ENCODE results near the gene SPAST.
"Not testable (repeated sequence)": the region's sequence is repeated elsewhere in the genome, so short reads cannot be mapped to it uniquely, and the experiment has no call there.

SPAST gene

GRCh38 chr2:32067549-32067948, 4.2 kb downstream of the SPAST start:
- H3K4me3 Mint-ChIP-seq = no peak overlapping the region
- H3K27ac Mint-ChIP-seq = no peak overlapping the region
- no peaks in the 10 kb centered on the region for H3K27me3 Mint-ChIP-seq
- H3K9me3 Mint-ChIP-seq = no peaks in the 10 kb centered on the region
- H3K4me1 Mint-ChIP-seq = peaks cover 38% of the 10 kb centered on the region
- no peak for ATAC-seq
- no peak for DNase-seq

- Mint-ChIP-seq H3K4me1 (peaks cover 19% of the 10 kb centered on the region), H3K4me3 (no peak overlapping the region), H3K9me3 (no peaks in the 10 kb centered on the region), H3K27me3 (no peaks in the 10 kb centered on the region), H3K27ac (no peak overlapping the region)
- ATAC-seq (no peak), DNase-seq (no peak)
Observed at GRCh38 chr2:32074134-32074506, 10.8 kb downstream of the SPAST start.

DNA sequence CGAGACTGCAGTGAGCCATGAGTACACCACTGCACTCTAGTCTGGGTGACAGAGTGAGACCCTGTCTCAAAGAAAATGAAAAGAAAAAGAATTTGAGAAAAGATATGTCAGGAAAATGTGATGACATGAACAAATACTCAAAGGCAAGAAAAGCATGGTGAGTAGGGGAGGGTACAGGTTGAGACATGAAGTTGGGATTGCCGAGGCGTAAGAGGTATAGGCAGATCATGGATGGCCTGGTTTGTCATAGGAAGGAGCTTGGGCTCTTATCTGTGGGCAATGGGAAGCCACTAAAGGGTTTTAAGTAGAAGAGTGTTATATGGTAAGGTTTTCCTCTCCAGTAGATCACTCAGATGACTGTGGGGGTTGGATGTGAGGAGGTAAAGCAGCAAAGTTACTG, 32.3 kb downstream of the SPAST start:
- no peak for ATAC-seq
- no peaks in the 10 kb centered on the region for H3K4me1 Mint-ChIP-seq
- H3K27ac Mint-ChIP-seq = no peak overlapping the region
- no peaks in the 10 kb centered on the region for H3K9me3 Mint-ChIP-seq
- H3K4me3 Mint-ChIP-seq = no peak overlapping the region
- H3K27me3 Mint-ChIP-seq = no peaks in the 10 kb centered on the region
- no peak for DNase-seq

DNA sequence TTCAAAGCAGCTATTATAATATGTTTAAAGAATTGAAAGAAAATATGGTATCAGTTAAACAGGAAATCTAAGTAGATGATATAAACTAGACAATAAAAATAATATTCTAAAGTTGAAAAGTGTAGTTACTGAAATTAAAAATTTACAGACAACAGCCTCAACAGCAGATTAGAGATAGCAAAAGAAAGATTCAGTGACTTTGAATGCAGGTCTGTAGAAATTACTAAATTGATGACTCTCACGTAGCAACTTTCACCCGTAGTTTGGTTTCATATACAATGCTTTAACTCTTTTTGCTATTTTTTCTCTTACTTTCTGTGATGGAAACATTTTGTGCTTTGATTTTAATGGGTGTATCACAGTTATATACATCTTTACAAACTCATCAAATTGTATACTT, 44.8 kb downstream of the SPAST start:
- no peak for DNase-seq
- Mint-ChIP-seq H3K27ac (no peak overlapping the region), H3K9me3 (peaks cover 0 to 19% of the 10 kb centered on the region in 2 donors), H3K4me3 (no peak overlapping the region), H3K4me1 (no peaks in the 10 kb centered on the region), H3K27me3 (no peaks in the 10 kb centered on the region)
- no peak for ATAC-seq

DNA sequence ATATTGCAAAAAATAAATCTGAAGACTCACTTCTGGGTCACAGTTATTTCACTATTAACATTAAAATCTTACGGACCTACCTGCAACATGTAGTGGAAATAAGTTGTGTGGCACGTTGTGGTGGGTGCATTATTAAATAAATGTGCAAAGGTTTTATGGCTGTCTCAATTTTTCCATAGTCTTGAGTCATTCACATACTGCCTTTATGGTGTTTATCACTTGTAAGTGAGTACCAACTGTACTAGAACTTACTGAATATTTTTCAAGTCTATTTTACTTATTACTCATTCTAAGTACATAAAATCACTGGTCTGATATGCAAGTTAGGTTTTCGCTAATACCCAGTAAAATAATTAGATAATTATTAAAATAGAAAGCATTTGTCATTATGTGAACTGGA, 54.7 kb downstream of the SPAST start:
- no peak for DNase-seq
- ATAC-seq = no peak
- H3K4me1 Mint-ChIP-seq = peaks cover 26% of the 10 kb centered on the region
- no peaks in the 10 kb centered on the region for H3K9me3 Mint-ChIP-seq
- H3K4me3 Mint-ChIP-seq = no peak overlapping the region
- no peaks in the 10 kb centered on the region for H3K27me3 Mint-ChIP-seq
- no peak overlapping the region for H3K27ac Mint-ChIP-seq

DNA sequence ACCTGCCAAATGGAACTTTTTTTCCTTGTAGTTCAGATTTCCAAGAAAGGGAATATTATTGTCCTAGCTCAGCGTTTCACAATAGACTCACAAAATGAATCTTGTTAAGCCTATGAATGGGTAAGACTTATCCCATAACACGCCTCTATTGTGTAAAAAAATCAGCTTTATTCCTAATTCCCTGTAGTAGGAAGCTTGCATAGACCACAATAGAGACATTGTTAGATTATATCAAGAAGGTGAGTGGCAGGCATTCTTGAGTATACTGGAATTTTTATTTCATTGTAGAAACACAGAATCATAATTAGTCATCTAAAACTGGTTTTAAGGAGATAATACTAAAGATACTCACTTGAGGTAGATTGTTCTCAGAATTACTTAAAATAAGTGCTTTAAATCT, 55.8 kb downstream of the SPAST start:
- no peak overlapping the region for H3K27ac Mint-ChIP-seq
- no peaks in the 10 kb centered on the region for H3K9me3 Mint-ChIP-seq
- H3K4me3 Mint-ChIP-seq = no peak overlapping the region
- no peak for ATAC-seq
- no peak for DNase-seq
- H3K4me1 Mint-ChIP-seq = peaks cover 26% of the 10 kb centered on the region
- no peaks in the 10 kb centered on the region for H3K27me3 Mint-ChIP-seq

DNA sequence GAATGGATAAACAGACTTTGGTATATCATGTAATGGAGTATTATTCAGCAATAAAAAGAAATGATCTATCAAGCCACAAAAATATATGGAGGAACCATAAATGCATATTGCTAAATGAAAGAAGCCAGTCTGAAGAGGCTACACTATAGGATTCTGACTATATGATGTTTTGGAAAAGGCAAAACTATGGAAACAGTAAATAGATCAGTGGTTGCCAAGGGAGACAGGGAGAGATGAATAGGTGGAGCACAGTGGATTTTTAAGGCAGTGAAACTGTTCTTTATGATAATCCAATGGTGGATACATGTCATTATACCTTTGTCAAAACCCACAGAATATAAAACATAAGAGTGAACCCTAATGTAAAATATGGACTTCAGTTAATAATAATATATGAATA, 61.3 kb downstream of the SPAST start:
- no peak for ATAC-seq
- Mint-ChIP-seq H3K4me1 (peaks cover 21% of the 10 kb centered on the region), H3K27ac (no peak overlapping the region), H3K9me3 (no peaks in the 10 kb centered on the region), H3K27me3 (no peaks in the 10 kb centered on the region), H3K4me3 (no peak overlapping the region)
- DNase-seq = no peak

DNA sequence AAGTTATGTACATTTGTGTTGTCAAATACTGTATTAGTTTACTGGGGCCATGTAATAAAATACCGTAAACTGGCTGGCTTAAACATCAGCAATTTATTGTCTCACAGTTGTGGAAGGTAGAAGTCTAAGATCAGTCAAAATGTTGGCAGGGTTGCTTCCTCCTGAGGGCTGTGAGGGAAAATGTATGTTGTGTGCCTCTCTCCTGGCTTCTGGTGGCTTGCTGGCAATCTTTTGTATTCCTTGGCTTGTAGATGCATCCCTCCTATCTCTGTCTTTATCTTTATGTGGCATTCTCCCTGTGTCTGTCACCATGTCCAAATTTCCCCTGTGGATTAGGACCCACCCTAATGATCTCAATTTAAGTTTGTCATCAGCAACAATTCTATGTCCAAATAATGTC, 65.3 kb downstream of the SPAST start:
- no peak overlapping the region for H3K4me3 Mint-ChIP-seq
- no peaks in the 10 kb centered on the region for H3K27me3 Mint-ChIP-seq
- H3K4me1 Mint-ChIP-seq = no peaks in the 10 kb centered on the region
- no peak for ATAC-seq
- no peaks in the 10 kb centered on the region for H3K9me3 Mint-ChIP-seq
- no peak for DNase-seq
- peak overlapping the region in 1 of 2 donors; percentile 63 for H3K27ac Mint-ChIP-seq

- Mint-ChIP-seq H3K4me1 (no peaks in the 10 kb centered on the region), H3K4me3 (no peak overlapping the region), H3K27ac (no peak overlapping the region), H3K9me3 (no peaks in the 10 kb centered on the region), H3K27me3 (no peaks in the 10 kb centered on the region)
- DNase-seq (no peak), ATAC-seq (no peak)
Observed at GRCh38 chr2:32129086-32129485, 65.7 kb downstream of the SPAST start.

- Mint-ChIP-seq H3K4me1 (no peaks in the 10 kb centered on the region), H3K27ac (no peak overlapping the region), H3K9me3 (no peaks in the 10 kb centered on the region), H3K27me3 (no peaks in the 10 kb centered on the region), H3K4me3 (no peak overlapping the region)
- DNase-seq (no peak), ATAC-seq (no peak)
Observed at GRCh38 chr2:32135409-32135808, 72.1 kb downstream of the SPAST start.

DNA sequence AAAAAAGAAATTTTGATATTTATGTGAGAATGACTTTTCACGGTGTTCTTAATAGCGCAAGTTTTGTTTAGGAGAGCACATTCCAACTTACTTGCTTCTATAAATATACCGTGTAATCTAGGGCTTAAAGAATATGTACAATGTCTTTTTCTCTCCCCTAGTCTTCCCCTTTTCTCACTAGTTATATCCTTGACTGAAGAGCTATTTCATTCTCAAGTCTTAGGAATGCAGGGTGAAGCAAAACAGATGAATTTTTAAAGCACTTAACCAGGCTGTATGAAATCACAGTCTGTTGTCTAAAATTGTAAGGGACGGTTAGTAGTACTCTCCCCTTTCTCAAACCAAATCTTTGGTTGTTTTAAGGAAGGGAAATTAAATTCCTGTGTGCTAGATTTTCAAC, 72.7 kb downstream of the SPAST start:
- Mint-ChIP-seq H3K9me3 (no peaks in the 10 kb centered on the region), H3K4me1 (no peaks in the 10 kb centered on the region), H3K27ac (no peak overlapping the region), H3K4me3 (no peak overlapping the region), H3K27me3 (no peaks in the 10 kb centered on the region)
- DNase-seq = no peak
- ATAC-seq = no peak

DNA sequence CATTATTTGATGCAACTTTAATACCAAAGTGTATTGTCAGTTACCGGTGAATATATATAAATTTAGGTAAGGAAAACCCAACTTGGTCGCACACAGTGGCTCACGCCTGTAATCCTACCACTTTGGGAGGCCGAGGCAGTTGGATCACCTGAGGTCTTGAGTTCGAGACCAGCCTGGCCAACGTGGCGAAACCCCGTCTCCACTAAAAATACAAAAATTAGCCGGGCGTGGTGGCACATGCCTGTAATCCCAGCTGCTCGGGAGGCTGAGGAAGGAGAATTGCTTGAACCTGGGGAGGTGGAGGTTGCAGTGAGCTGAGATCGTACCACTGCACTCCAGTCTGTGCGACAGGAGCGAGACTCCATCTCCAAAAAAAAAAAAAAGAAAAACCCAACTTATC, 88.2 kb downstream of the SPAST start:
- not testable (repeated sequence) for H3K27me3 Mint-ChIP-seq, ATAC-seq, H3K9me3 Mint-ChIP-seq, H3K4me1 Mint-ChIP-seq, H3K27ac Mint-ChIP-seq, DNase-seq, H3K4me3 Mint-ChIP-seq

DNA sequence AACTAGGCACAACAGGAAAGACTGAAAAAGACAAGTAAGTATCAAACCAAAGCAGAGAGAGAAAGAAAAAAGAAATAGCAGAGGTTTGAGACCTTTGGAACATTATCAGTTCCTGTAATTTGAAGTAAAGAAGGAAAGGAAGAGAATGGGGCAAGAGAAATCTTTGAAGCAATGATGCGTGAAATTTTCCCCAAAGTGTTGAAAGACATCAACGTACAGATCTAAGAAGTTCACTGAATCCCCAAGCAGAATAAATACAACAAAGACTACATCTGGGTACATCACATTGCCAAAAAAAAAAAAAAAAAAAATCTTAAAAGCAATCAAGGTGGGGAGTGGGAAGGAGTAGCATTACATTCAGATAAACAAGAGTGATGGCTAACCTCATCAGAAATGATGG, 96.3 kb downstream of the SPAST start:
- DNase-seq = no peak
- Mint-ChIP-seq H3K9me3 (no peaks in the 10 kb centered on the region), H3K27me3 (no peaks in the 10 kb centered on the region), H3K4me1 (peaks cover 16% of the 10 kb centered on the region), H3K27ac (no peak overlapping the region), H3K4me3 (no peak overlapping the region)
- ATAC-seq = no peak

DNA sequence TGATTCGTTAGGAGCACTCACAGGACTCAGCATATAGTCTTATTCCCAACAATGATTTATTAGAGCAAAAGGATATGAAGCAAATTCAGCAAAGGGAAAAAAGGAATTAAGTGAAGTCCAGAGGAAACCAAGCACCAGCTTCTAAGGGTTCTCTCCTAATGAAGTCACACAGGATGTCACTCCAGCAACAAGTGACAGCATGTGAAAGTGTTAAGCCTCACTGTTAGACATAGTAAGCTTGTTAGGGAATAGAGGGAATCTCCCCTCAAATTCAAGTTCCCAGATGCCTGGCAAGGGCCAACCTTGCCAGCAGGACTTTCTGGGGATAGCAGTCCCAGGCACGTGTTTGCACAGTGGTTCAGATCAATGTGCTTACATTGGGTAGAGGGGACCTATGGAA, 97.9 kb downstream of the SPAST start:
- H3K9me3 Mint-ChIP-seq = no peaks in the 10 kb centered on the region
- H3K27ac Mint-ChIP-seq = no peak overlapping the region
- no peaks in the 10 kb centered on the region for H3K27me3 Mint-ChIP-seq
- H3K4me3 Mint-ChIP-seq = no peak overlapping the region
- DNase-seq (no peak), ATAC-seq (no peak)
- peaks cover 19% of the 10 kb centered on the region for H3K4me1 Mint-ChIP-seq

DNA sequence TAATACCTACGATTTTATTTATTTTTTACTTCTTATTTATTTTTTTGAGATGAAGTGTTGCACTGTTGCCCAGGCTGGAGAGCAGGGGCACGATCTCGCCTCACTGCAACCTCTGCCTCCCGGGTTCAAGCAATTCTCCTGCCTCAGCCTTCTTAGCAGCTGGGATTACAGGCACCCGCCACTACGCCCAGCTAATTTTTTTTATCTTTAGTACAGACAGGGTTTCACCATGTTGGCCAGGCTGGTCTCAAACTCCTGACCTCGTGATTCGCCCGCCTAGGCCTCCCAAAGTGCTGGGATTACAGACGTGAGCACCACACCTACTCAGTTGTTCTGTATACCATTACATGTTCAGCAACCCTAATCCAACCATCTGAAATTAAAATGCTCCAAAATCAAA, 100.9 kb downstream of the SPAST start:
- H3K4me1 Mint-ChIP-seq = peaks cover 36% of the 10 kb centered on the region
- H3K9me3 Mint-ChIP-seq, H3K27me3 Mint-ChIP-seq, H3K27ac Mint-ChIP-seq, DNase-seq, ATAC-seq: not testable (repeated sequence)
- H3K4me3 Mint-ChIP-seq = peak overlapping the region; percentile 99

DNA sequence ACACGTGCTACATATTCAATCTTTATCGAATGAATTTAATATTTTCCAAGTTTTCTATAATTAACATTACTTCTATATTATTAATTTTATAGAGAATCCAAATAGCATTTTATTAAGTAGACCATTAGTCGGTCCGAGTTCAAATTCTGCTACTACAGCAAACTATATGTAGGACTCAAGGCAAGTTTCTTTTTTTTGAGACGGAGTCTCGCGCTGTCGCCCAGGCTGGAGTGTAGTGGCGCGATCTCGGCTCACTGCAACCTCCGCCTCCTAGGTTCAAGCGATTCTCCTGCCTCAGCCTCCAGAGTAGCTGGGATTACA, 101.6 kb downstream of the SPAST start:
- not testable (repeated sequence) for H3K27me3 Mint-ChIP-seq, DNase-seq, H3K9me3 Mint-ChIP-seq
- Mint-ChIP-seq H3K4me3 (peak overlapping the region; percentile 99), H3K4me1 (peaks cover 36% of the 10 kb centered on the region), H3K27ac (peak overlapping the region; percentile 99)
- peak; percentile 31 for ATAC-seq

DNA sequence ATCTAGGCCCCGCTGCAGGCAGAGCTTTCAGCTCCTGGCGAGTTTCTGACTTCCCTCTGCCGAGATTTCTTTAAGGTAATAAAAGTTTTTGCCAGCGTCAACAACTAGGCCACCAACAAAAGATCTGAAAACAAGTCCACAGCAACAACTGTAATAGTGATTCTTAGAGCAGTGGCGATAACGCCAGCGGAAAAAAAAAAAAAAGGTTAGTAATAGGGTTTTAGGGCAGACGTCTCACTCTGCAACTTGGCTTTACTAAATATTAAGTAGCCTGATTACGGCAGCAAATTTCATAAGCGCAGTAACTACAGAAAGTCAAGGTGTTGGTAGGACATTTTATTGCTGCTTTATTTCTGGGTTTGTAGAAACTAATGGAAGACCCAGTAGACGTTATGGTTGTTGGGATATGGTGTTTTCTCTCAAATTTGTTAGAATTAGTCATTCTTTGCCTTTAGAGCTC, 102.8 kb downstream of the SPAST start:
- Mint-ChIP-seq H3K27me3 (no peaks in the 10 kb centered on the region), H3K4me3 (peak overlapping the region; percentile 99), H3K4me1 (peaks cover 31% of the 10 kb centered on the region), H3K27ac (peak overlapping the region; percentile 99), H3K9me3 (no peaks in the 10 kb centered on the region)
- no peak for DNase-seq
- ATAC-seq = no peak

DNA sequence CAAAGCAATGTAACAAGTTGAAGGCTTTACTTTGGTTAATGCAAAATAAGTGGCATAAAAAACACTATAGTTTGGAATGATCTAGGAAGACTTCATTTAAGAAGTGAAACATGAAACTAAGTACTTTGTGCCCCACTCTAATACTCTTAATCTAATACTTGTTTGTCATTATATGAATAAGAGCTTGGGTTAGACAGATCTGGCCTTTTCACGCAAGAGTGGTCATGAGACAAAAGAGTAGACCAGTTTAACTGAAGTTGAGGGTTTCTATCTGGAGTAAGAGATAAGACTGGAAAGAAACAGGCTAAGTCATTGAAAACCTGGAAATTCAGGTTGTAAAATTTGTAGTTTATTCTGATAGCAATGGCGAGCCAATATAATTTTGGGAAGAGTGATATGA, 105.2 kb downstream of the SPAST start:
- ATAC-seq (no peak), DNase-seq (no peak)
- Mint-ChIP-seq H3K4me3 (no peak overlapping the region), H3K27me3 (no peaks in the 10 kb centered on the region), H3K27ac (no peak overlapping the region), H3K9me3 (no peaks in the 10 kb centered on the region), H3K4me1 (peaks cover 40% of the 10 kb centered on the region)

Measured in stimulated activated naive CD8-positive, alpha-beta T cell treated with anti-CD3 and anti-CD28 coated beads, Interleukin-15, amount 100 ng/mL, for 72 hours (primary cell).